K562 (cell line): ENCODE measurements around the gene EIF2AK3. TPM values are rescaled to one million over a fixed set of nuclear protein-coding genes. Genes with fewer than 3 reads are reported as not detected.

Experiments used
- ATAC-seq: fragments of 200-7000 bp; cut with Tn5 transposase; 3 replicates; pipeline ENCODE4 v1.9.1; 2020; ENCODE audit warnings: moderate library complexity
- BruUV-seq: library from RNA; stranded (reverse); fragments of 400-500 nt; replicated peaks from 2 replicates; lab custom pipeline; 2021; lab: Mats Ljungman, UMichigan
- CTCF ChIA-PET: fragments of 300-600 bp; formaldehyde crosslinking; extraction: SDS; loops from one replicate; lab custom pipeline; 2021; ENCODE audit warnings: low intra/inter-chr PET ratio; lab: Yijun Ruan, JAX
- POLR2A ChIA-PET: fragments of 300-600, 350-650 bp; sonication (Branson Sonifier 250); formaldehyde crosslinking; extraction: SDS; loops from one replicate; lab custom pipeline; 2021; ENCODE audit warnings: antibody characterized with exemption, inconsistent platforms; lab: Yijun Ruan, JAX
- DNase-seq, 4 experiments: peaks; one replicate each; pipeline versions ENCODE4 v3.0.0 to v3.0.0-alpha.2; 2011 to 2018; ENCODE audit warnings: low spot score in 3 of 4, mixed read lengths in 3 of 4; ENCODE audit errors: extremely low read depth in 1 of 4
- FAIRE-seq: peaks from 2 replicates; lab custom pipeline; 2011; peaks lifted over from hg19 to GRCh38; lab: Jason Lieb, UNC
- H2AFZ ChIP-seq: 2 replicates; pipeline ENCODE4 v1.6.0; 2011; ENCODE audit warnings: low read depth, low read length, control low read depth, inconsistent platforms
- H3K27ac ChIP-seq: fragments of 200-600 bp; 3 replicates; pipeline ENCODE4 v1.8.0; 2011; ENCODE audit warnings: low read depth, mild to moderate bottlenecking, control low read depth, inconsistent platforms, low read length, moderate library complexity, mixed read lengths; ENCODE audit errors: extremely low read depth
- H3K27me3 ChIP-seq, 2 experiments: fragments of 300-600 bp in 1 of 2; 2 replicates in 1 of 2; 3 replicates in 1 of 2; pipeline versions ENCODE4 v1.6.0 to v1.8.0; 2011; ENCODE audit warnings: inconsistent platforms in 2 of 2, low read length in 2 of 2, mild to moderate bottlenecking in 1 of 2, mixed read lengths in 1 of 2, moderate library complexity in 1 of 2; ENCODE audit not compliant: control insufficient read depth in 2 of 2, insufficient read depth in 2 of 2
- H3K36me3 ChIP-seq: fragments of 300-600 bp; 3 replicates; pipeline ENCODE4 v1.8.0; 2011; ENCODE audit warnings: mild to moderate bottlenecking, low read length, inconsistent platforms; ENCODE audit not compliant: control insufficient read depth, insufficient read depth
- H3K4me1 ChIP-seq, 2 experiments: fragments of 200-600 bp in 1 of 2; replicated peaks in 1 of 2; 2 replicates in 1 of 2; 3 replicates in 1 of 2; pipeline versions ENCODE4 v1.5.1 to v1.8.0; 2011; ENCODE audit warnings: inconsistent platforms in 2 of 2, low read length in 2 of 2, mild to moderate bottlenecking in 1 of 2, mixed read lengths in 1 of 2, moderate library complexity in 1 of 2; ENCODE audit not compliant: control insufficient read depth in 2 of 2, insufficient read depth in 2 of 2
- H3K4me2 ChIP-seq: 2 replicates; pipeline ENCODE4 v1.6.1; 2011; ENCODE audit warnings: low read length, control low read depth, inconsistent platforms, mixed read lengths; ENCODE audit not compliant: insufficient read depth
- H3K4me3 ChIP-seq: fragments of 200-600 bp; sonication (generic), shearing (Covaris generic); 2 replicates; pipeline ENCODE4 v1.5.1; 2016; ENCODE audit warnings: control low read depth, inconsistent platforms
- H3K79me2 ChIP-seq: fragments of 200-600 bp; 3 replicates; pipeline ENCODE4 v1.8.0; 2011; ENCODE audit warnings: low read length, inconsistent platforms; ENCODE audit not compliant: control insufficient read depth, insufficient read depth
- H3K9ac ChIP-seq, 2 experiments: 2 replicates each; pipeline versions ENCODE4 v1.6.0 to v1.6.1; 2011; ENCODE audit warnings: low read depth in 2 of 2, low read length in 2 of 2, control low read depth in 1 of 2, inconsistent platforms in 1 of 2, mild to moderate bottlenecking in 1 of 2, mixed read lengths in 1 of 2; ENCODE audit not compliant: insufficient read depth in 1 of 2
- H3K9me1 ChIP-seq: one replicate; pipeline ENCODE4 v1.6.0; 2011; ENCODE audit warnings: inconsistent platforms, mild to moderate bottlenecking, low read length, moderate library complexity; ENCODE audit not compliant: control insufficient read depth, insufficient read depth
- H3K9me3 ChIP-seq: replicated peaks from 2 replicates; pipeline ENCODE4 v1.5.1; 2011; ENCODE audit warnings: low read depth, low read length, inconsistent platforms; ENCODE audit not compliant: control insufficient read depth, insufficient read depth
- H4K20me1 ChIP-seq: replicated peaks from 2 replicates; pipeline ENCODE4 v1.6.1; 2011; ENCODE audit warnings: low read length, inconsistent platforms, mixed read lengths; ENCODE audit not compliant: control insufficient read depth, insufficient read depth
- ASH1L ChIP-seq: fragments of 450-650 bp; IDR thresholded peaks from 2 replicates; pipeline ENCODE4 v1.6.1; 2018; ENCODE audit warnings: borderline replicate concordance, mild to moderate bottlenecking, low read depth; ENCODE audit not compliant: partially characterized antibody
- BCL6 ChIP-seq: fragments of 250-450 bp; sonication (Bioruptor Pico); IDR thresholded peaks from 2 replicates; pipeline ENCODE4 v1.4.0; 2020
- CHD4 ChIP-seq: fragments of 200-600 bp; sonication (generic); IDR thresholded peaks from 3 replicates; pipeline ENCODE4 v1.6.1; 2012; ENCODE audit warnings: low read depth, mild to moderate bottlenecking, mixed read lengths, low read length, inconsistent platforms; ENCODE audit not compliant: insufficient read depth, insufficient replicate concordance, poor library complexity, severe bottlenecking
- GABPA ChIP-seq: fragments of 200-800 bp; sonication (Bioruptor generic); conservative IDR thresholded peaks from 2 replicates; pipeline ENCODE4 v1.6.1; 2016; ENCODE audit warnings: low read depth, missing genetic modification characterization, missing compliant biosample characterization
- KLF6 ChIP-seq: fragments of 250-450 bp; sonication (Bioruptor Pico); IDR thresholded peaks from 2 replicates; pipeline ENCODE4 v1.4.0; 2020; ENCODE audit warnings: mild to moderate bottlenecking, moderate library complexity, borderline replicate concordance
- NR1H2 ChIP-seq: sonication (generic); formaldehyde crosslinking; IDR thresholded peaks from 2 replicates; pipeline ENCODE4 v1.4.0; 2020; ENCODE audit warnings: mild to moderate bottlenecking, missing genetic modification reagents
- RCOR1 ChIP-seq, 2 experiments: IDR thresholded peaks; 2 replicates each; pipeline ENCODE4 v1.6.1; 2012; ENCODE audit warnings: low read depth in 2 of 2, low read length in 2 of 2, borderline replicate concordance in 1 of 2, improper control_type of control experiment in 1 of 2
- RNF2 ChIP-seq: sonication (generic); IDR thresholded peaks from 2 replicates; pipeline ENCODE4 v1.6.1; 2016
- TARDBP ChIP-seq: fragments of 450-650 bp; IDR thresholded peaks from 2 replicates; pipeline ENCODE4 v1.6.1; 2016
- ZBTB8A ChIP-seq: fragments of 450-650 bp; IDR thresholded peaks from 2 replicates; pipeline ENCODE4 v1.6.1; 2018; ENCODE audit warnings: mild to moderate bottlenecking, moderate library complexity; ENCODE audit not compliant: partially characterized antibody
- ZNF175 ChIP-seq: fragments of 200-800 bp; sonication (Bioruptor generic); IDR thresholded peaks from 2 replicates; pipeline ENCODE4 v1.6.1; 2016; ENCODE audit warnings: low read depth, mild to moderate bottlenecking, missing genetic modification characterization, missing compliant biosample characterization
- WGBS: fragments of 100-300 bp; shearing (Covaris generic); methylation state at CpG from one replicate; pipeline ENCODE4 v1.1.6; 2016; ENCODE audit warnings: low coverage, mixed read lengths; ENCODE audit not compliant: insufficient coverage; ENCODE audit errors: missing lambda C conversion rate; 5-methylcytosine and 5-hydroxymethylcytosine counted together
- in situ Hi-C: fragments of 300-500 bp; cut with MboI; formaldehyde crosslinking; loops from 4 replicates; pipeline ENCODE4 v1.15.0; 2018; ENCODE audit warnings: inconsistent platforms, mixed read lengths
- intact Hi-C: fragments of 100-400 bp; cut with micrococcal nuclease; formaldehyde crosslinking; loops from 2 replicates; pipeline ENCODE4 v1.14.2; 2022
- polyA plus RNA-seq, 8 experiments: library from polyadenylated mRNA; depleted of rRNA in 4 of 8; stranded (reverse) in 5 of 8; unstranded in 3 of 8; fragments of >200 nt; fragmentation: Nextera tagmentation in 2 of 8; fragmentation: Illumina TruSeq in 1 of 8; extraction: Ambion mirVana in 2 of 8; extraction: Trizol in 1 of 8; gene quantifications; 2 replicates each; pipeline versions ENCODE4 v1.2.1 to v1.2.3, GENCODE V29; 2011 to 2014; ENCODE audit warnings: inconsistent platforms in 1 of 8, missing spikeins in 1 of 8
- total RNA-seq, 7 experiments: library from RNA; depleted of rRNA in 6 of 7; stranded (reverse); fragments of >200 nt in 6 of 7; fragmentation: Illumina TruSeq in 2 of 7; extraction: Trizol in 2 of 7; gene quantifications; 2 replicates each; pipeline versions ENCODE4 v1.2.1 to v1.2.3, GENCODE V29; 2011 to 2021; ENCODE audit warnings: low replicate concordance in 1 of 7
- TF ChIP-seq, protein P1 (sequence below): IDR thresholded peaks from 2 replicates; pipeline ENCODE4 v1.6.1; 2012; ENCODE audit warnings: low read depth, low read length, improper control_type of control experiment, borderline replicate concordance
- TF ChIP-seq, protein P2 (sequence below): sonication (generic); IDR thresholded peaks from 2 replicates; pipeline ENCODE4 v1.6.1; 2016
- TF ChIP-seq, protein P3 (sequence below): sonication (generic); formaldehyde crosslinking; IDR thresholded peaks from 2 replicates; pipeline ENCODE4 v1.8.0; 2022; ENCODE audit warnings: mild to moderate bottlenecking, missing genetic modification reagents
- TF ChIP-seq, protein P4 (sequence below): sonication (generic); formaldehyde crosslinking; IDR thresholded peaks from 2 replicates; pipeline ENCODE4 v1.4.0; 2020; ENCODE audit warnings: mild to moderate bottlenecking, missing genetic modification reagents

EIF2AK3 gene
- total and polyA plus RNA-seq, 9 of the 15 experiments (the other 6 are each of a cell fraction or from before 2014, with no cell fraction given), result 1.7 to 11.6 (median 7.4) TPM

DNA sequence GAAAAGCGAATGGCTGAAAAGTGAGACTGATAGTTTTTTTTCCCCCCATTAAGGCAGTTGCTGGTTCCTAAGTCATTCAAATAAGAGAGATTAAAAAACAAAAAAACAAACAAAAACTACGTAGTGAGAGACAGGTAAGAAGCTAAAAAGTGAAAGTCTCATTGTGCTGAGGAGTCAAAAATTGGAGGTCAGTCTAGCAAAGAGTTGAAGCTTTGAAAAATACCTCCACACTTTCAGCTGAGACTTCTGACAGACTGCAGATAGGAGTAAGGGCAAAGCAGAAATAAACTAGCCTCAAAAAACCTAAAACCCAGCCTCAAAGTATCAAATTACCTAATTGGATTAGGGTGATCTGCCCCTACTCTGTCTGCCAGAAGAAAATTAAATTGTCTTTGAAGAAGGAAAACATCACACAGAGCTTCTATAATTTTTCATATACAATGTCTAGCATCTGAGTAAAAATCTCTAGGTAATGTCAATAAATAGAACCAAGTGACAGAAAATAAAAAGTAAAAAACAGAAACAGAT lies 10.9 kb upstream of the EIF2AK3 start (continued):
- TF ChIP-seq ZBTB8A, result no peak

DNA sequence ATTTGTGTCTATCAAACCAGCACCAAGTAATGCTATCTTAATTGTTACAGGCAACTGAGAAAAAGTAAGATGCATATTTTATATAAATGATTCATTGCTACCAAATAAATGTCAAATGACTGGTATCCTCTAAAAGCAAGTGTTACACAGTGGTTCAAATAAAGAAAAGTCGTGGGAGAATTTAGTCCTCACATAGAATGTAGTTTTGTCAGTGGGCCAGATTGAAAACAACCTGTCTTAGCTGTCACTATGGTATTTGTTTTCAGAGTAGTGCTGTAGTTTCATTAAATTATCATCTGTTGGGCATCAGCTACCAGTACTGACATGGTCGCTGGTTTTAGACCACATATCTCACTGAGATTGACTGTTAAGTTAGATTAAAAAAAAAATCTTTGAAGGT lies 10.2 kb upstream of the EIF2AK3 start:
- 0% methylated on average over 2 of the region's 2 CpGs for WGBS
- BruUV-seq, result no TSS peak
- no peak for ATAC-seq
- Histone ChIP-seq H3K27me3 (no peaks in the 10 kb centered on the region), H3K79me2 (no peaks in the 10 kb centered on the region), H3K36me3 (no peaks in the 10 kb centered on the region), H3K9me3 (no peaks in the 10 kb centered on the region)
- TF ChIP-seq RCOR1 (IDR thresholded peaks at IDR 0.05; ENCODE audit: borderline replicate concordance in 1 of 2, low read depth in 2 of 2, low read length in 2 of 2), result no peak
- TF ChIP-seq, protein P1, sequence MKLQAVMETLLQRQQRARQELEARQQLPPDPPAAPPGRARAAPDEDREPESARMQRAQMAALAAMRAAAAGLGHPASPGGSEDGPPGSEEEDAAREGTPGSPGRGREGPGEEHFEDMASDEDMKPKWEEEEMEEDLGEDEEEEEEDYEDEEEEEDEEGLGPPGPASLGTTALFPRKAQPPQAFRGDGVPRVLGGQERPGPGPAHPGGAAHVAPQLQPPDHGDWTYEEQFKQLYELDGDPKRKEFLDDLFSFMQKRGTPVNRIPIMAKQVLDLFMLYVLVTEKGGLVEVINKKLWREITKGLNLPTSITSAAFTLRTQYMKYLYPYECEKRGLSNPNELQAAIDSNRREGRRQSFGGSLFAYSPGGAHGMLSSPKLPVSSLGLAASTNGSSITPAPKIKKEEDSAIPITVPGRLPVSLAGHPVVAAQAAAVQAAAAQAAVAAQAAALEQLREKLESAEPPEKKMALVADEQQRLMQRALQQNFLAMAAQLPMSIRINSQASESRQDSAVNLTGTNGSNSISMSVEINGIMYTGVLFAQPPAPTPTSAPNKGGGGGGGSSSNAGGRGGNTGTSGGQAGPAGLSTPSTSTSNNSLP, result no peak
- TF ChIP-seq CHD4, result no peak
- TF ChIP-seq, protein P2, sequence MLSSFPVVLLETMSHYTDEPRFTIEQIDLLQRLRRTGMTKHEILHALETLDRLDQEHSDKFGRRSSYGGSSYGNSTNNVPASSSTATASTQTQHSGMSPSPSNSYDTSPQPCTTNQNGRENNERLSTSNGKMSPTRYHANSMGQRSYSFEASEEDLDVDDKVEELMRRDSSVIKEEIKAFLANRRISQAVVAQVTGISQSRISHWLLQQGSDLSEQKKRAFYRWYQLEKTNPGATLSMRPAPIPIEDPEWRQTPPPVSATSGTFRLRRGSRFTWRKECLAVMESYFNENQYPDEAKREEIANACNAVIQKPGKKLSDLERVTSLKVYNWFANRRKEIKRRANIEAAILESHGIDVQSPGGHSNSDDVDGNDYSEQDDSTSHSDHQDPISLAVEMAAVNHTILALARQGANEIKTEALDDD, result no peak
- TF ChIP-seq ASH1L, result no peak
- no peak for TF ChIP-seq NR1H2
- no peak for TF ChIP-seq GABPA (tag)
- no peak for TF ChIP-seq RNF2
- no peak for TF ChIP-seq KLF6 (CRISPR knock-in tag)
- TF ChIP-seq, protein P3, sequence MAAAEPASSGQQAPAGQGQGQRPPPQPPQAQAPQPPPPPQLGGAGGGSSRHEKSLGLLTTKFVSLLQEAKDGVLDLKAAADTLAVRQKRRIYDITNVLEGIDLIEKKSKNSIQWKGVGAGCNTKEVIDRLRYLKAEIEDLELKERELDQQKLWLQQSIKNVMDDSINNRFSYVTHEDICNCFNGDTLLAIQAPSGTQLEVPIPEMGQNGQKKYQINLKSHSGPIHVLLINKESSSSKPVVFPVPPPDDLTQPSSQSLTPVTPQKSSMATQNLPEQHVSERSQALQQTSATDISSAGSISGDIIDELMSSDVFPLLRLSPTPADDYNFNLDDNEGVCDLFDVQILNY (CRISPR knock-in tag), result no peak
- no peak for TF ChIP-seq BCL6 (CRISPR knock-in tag)
- TF ChIP-seq, protein P4, sequence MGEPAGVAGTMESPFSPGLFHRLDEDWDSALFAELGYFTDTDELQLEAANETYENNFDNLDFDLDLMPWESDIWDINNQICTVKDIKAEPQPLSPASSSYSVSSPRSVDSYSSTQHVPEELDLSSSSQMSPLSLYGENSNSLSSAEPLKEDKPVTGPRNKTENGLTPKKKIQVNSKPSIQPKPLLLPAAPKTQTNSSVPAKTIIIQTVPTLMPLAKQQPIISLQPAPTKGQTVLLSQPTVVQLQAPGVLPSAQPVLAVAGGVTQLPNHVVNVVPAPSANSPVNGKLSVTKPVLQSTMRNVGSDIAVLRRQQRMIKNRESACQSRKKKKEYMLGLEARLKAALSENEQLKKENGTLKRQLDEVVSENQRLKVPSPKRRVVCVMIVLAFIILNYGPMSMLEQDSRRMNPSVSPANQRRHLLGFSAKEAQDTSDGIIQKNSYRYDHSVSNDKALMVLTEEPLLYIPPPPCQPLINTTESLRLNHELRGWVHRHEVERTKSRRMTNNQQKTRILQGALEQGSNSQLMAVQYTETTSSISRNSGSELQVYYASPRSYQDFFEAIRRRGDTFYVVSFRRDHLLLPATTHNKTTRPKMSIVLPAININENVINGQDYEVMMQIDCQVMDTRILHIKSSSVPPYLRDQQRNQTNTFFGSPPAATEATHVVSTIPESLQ (CRISPR knock-in tag), result no peak
- no peak for TF ChIP-seq ZNF175 (CRISPR knock-in tag)
- no peak for TF ChIP-seq TARDBP
- TF ChIP-seq, all 486 proteins: peak for 0
- Histone ChIP-seq H3K4me1 (peaks cover 0 to 5% of the 10 kb centered on the region in 2 experiments; a peak in 1 of 5 replicates), H3K9me1 (no peaks in the 10 kb centered on the region), H3K4me2 (no peak overlapping the region), H3K27ac (no peak overlapping the region), H4K20me1 (no peaks in the 10 kb centered on the region), H2AFZ (no peak overlapping the region), H3K4me3 (no peak overlapping the region), H3K9ac (no peak overlapping the region)
- DNase-seq (no peak), FAIRE-seq (no peak)
- POLR2A ChIA-PET, result interaction anchor here (1.8 kb wide), 1 partner anchor 9 kb away, joined by 8 read pairs; no protein-coding TSS in a partner anchor
- intact Hi-C loops, result no loop called here
- in situ Hi-C loops, result no loop called here
- CTCF ChIA-PET, result no interaction called here
